Islet of Langerhans (tissue), 1 donor: ENCODE measurements around the gene WWOX.

Source experiments
- FAIRE-seq: peaks from one replicate; lab custom pipeline; 2011; peaks lifted over from hg19 to GRCh38; lab: Jason Lieb, UNC

Gene WWOX

DNA sequence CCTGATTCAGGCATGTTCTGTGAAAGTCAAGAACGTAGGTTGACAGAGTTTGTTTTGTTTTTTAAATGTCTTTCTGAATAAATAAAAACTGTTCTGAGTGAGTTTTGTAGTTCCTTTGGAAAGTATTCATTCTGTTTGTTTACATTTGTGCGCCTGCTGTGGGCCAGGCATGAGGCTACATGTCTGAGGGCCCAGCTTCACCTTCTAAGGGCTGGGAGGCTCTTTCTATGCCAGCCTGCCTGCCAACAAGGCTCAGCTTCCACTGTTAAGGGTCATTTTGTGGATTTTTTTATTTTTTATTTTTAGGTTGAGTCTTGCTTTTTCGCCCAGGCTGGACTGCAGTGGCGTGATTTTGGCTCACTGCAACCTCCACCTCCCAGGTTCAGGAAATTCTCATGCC, 6.1 kb downstream of the WWOX start:
- no peak for FAIRE-seq

DNA sequence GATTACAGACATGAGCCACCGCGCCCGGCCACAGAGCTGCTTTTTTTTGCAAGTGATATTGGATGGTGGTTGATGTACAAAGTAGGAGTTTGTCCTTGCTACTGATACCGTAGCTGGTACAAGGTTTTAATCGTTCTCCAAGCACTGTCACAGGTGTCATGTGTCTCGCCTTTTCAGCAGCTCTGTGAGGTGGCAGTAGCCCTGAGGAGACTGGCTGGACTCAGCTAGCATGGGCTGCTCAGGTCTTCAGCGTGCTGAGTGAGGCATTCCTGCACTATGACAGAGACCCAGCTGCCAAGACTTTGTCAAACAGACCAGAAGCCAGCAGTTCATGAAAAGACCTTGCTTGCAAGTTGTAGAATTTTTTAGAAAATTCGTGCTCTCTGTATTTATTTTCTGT, 7.2 kb downstream of the WWOX start:
- FAIRE-seq: no peak

- no peak for FAIRE-seq
Observed at GRCh38 chr16:78108451-78108850, 9.0 kb downstream of the WWOX start.

DNA sequence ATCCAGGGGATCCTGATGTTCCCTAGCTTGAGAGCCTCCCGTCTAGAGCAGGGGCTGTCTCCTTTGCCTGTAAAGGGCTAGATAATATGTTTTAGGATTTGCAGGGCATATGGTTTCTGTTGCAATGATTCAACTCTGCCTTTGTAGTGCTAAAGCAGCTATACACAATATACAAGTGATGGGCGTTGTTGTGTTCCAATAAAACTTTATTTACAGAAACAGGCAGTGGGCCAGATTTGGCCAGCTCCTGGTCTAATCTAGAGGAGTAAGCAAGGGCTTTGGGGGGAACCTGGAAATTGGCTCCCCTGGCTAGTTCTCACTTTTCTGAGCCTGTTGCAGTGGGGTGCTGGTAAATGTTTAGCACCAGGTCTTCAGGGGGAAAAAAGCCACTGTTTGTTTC, 13.8 kb downstream of the WWOX start:
- no peak for FAIRE-seq

DNA sequence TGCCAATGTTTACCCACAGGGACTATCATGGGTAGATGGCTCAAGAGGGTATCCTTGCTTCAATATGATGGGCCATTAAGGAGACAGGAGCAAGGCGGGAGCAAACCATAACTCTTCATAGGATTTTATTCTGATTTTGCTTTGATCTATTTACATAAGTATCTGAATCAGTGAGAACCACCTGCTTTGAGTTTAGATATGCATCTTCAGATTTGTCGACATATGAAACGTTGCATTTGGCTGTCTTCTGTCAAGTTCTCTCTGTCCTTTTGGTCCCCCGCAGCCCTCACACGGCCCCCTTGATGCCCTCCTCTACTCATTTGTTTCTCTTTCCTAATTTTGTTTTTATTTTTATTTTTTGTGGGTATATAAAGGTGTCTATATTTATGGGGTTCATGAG, 16.2 kb downstream of the WWOX start:
- FAIRE-seq: no peak

GRCh38 chr16:78116946-78117345, 17.5 kb downstream of the WWOX start:
- FAIRE-seq: no peak

GRCh38 chr16:78117391-78117790, 17.9 kb downstream of the WWOX start:
- FAIRE-seq: no peak

DNA sequence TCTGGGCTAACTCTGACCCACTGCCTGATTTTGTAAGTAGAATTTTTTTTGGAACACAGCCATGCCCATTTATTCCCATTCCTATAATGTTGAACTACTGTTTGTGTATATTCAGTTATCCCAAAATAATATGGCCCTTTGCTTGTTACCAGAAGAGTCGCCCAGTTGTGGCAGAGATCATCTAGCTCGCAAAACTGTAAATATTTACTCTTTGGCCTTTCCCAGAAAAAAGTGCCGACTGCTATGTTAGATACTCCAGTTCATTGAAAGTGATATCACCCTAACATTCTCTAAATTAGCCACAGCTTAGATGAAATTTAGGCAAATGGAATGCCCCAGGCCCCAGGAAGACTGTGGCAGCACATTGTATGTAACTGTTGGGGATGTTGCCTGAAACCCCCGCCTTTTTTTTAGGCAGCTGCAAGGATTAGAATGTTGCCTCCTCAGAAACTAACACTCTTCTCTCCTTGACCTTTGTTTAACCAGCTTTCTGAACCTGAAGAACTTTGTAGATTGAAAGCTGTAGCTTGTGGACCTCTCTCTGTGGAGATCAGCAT, 19.1 kb downstream of the WWOX start:
- FAIRE-seq: no peak

GRCh38 chr16:78122774-78123315, 23.4 kb downstream of the WWOX start:
- peak; percentile 100 for FAIRE-seq

- no peak for FAIRE-seq
Observed at GRCh38 chr16:78125112-78125844, 25.8 kb downstream of the WWOX start.

- FAIRE-seq: no peak
Observed at GRCh38 chr16:78126662-78127061, 27.2 kb downstream of the WWOX start.

DNA sequence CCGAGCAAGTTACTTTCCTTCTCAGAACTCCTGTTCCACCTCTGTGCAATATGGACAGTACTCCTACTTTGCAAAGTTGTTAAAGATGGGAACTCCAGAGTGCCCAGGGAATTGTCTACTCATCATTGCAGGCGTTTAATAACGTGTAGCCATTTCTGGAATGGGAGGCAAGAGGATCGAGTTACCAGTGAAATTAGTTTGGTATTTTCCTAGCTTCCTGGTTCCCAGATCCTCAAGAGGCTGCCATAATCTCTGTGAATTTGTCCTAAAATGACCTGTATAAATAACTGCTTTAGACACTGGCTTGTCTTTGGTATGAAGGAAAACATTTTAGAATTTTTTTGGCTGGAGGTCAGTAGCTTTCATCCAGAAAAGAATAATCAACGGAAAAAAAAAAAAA, 27.7 kb downstream of the WWOX start:
- FAIRE-seq: no peak

DNA sequence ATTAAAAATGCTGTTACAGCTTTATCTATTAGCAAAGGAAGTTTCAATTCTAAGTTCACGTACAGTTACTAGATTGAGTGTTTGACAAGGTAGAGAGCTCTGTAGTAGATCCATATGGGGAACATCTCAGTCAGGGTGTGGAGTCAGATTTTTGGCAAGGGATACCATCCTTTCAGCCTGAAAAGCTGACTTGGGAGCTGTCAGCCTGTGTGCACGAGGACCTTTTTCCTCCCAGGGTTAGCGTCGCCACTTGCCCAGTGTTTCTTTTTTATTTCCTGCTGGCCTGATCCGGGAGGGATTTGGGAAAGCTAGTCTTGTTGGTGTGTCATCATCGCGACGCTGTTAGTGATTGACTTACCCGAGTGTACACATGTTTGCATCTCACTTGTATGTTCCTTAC, 29.5 kb downstream of the WWOX start:
- no peak for FAIRE-seq

- no peak for FAIRE-seq
Observed at GRCh38 chr16:78129349-78129748, 29.9 kb downstream of the WWOX start.

DNA sequence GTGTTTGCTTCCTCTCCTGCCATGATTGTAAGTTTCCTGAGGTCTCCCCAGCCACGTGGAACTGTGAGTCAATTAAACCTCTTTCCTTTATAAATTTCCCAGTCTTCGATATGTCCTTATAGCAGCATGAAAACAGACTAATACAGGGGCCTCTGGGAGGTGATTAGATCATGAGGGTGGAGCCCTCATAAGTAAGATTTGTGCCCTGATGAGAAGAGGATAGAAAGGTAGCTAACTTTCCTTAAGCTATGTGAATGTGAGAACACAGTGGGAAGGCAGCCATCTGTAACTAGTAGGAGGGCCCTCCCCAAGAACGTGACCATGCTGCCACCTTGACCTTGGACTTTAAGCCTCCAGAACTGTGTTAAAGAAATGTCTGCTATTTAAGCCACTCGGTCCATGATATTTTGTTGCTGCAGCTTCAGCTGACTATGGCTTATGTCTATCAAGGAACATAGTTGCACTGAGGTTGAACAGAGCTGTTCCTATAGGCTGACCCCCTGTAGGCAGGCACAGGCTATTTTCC, 30.7 kb downstream of the WWOX start:
- FAIRE-seq: no peak

- FAIRE-seq: no peak
Observed at GRCh38 chr16:78130950-78131349, 31.5 kb downstream of the WWOX start.

DNA sequence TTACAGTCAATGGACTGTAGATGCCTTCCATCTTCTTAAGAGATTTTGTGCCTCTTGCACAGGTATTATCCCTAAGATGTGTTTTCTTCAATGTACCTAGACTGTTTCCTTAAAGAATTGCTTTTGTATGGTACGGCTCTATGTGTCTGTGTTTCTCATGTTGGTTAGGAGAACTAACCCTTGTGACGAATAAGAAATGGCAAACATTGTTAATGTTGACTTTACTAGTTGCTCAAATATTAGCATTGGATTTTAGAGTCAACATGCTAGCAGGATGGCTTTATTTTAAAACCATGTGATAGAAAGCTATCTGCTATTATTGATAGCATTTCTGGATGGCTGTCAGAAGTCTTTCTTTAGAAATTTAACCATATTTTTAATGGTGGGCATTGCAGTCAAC, 34.5 kb downstream of the WWOX start:
- FAIRE-seq: peak; percentile 96

DNA sequence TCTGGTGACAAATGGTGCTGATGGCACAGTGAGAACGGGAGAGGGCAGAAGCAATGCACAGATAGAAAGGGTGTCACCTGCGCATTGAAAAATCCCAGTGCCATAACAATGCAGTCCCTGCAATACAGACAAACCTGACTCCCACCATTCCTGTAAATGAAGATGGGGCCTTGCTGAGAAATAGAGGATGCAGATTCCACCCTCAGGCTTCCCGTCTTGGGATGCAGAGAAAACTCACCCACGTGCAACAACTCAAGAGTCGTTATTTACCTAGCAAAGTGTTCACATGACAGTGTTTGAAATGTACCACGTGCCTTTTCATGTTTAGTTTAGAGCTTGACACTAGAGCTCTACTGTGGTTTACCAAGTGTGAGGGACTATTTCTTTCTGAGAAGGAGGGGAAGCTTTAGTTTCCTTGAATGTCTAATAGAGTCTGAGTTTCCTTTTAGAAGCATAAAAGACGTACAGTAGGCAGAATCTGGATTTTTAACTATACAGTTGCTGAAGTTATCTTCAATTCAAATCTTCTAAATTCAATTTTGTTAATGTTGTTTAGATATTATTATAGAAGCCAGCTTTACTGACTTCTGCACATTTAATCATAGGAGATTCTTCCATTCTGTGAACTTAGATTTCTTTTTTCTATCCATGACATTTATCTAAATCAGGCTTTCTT, 35.6 kb downstream of the WWOX start:
- no peak for FAIRE-seq

GRCh38 chr16:78137179-78137578, 37.7 kb downstream of the WWOX start:
- no peak for FAIRE-seq

- FAIRE-seq: peak; percentile 93
Observed at GRCh38 chr16:78137782-78138616, 38.5 kb downstream of the WWOX start.

GRCh38 chr16:78140818-78141466, 41.5 kb downstream of the WWOX start:
- FAIRE-seq: no peak

DNA sequence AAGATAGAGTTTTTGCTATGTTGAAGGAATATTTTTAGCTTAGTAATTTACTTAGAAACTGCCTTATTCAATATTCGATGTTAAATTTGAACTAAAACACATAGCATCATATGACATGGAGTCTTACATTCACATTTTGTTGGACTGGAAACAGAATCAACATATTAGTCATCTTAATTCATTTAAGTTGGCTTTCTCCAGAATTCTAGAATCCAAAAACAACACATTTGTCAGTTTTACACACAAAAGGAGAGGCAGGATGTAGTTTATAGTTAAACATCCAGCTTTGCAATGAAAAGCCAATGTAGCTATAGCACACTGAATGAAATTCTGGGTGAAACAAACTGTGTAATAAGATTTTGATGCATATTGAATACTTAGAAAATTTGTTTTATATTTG, 43.3 kb downstream of the WWOX start:
- FAIRE-seq: peak; percentile 30
